GM18907 (cell line): ENCODE results near the gene PTTG1.
A peak's percentile ranks its signal among the peaks of the same experiment; 100 is the strongest.

Source experiments
- ATAC-seq: cut with Tn5 transposase; IDR thresholded peaks from one replicate; pipeline ENCODE4 v1.9.1; 2021; ENCODE audit warnings: mild to moderate bottlenecking, moderate library complexity; ENCODE audit not compliant: unreplicated experiment

PTTG1 gene

DNA sequence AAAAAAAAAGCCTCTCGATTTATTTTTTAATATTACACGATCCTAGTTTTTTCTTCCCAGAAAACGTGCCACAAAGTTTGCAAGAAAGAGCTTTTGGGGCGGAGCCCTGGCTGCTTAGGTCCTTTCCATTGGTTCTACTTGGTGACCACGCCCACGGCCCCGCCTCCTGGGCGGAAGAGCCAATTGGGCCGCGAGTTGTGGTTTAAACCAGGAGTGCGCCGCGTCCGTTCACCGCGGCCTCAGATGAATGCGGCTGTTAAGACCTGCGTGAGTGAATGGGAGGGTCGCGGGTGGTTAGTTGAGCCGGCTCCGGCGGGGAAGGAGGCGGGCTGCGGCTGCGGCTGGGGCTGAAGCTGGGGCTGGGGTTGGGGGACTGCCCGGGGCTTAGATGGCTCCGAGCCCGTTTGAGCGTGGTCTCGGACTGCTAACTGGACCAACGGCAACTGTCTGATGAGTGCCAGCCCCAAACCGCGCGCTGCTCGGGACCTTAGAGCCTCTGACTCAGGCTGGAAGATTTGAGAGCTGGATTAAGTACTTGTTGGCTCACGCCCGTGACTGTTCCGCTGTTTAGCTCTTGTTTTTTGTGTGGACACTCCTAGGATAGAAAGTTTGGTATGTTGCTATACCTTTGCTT lies at the start of gene PTTG1:
PTTG1 (plus strand) TSS at position 231 of the 634 bp plus-strand sequence. CDS start 458 bp downstream, outside the sequence.
- ATAC-seq = peak; percentile 73

DNA sequence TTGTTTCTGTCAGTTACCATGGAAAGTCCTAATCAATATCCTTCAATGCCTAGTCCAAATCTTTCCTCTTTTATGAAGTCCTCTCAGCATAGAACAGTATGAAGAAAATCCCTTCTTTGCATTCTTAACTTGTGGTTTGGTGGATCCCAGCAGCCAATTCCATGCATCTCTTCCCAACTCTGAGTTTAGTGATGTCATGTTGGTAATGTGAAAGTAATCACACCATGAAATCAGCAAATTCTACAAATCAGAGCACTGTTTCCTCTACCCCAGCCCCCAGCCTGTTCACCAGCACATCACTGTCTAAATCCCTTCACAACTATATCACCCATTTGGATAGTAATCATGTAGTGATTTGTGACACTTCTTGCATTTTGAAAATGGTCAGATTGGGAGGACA lies 46.5 kb upstream of the PTTG1 start:
- ATAC-seq = no peak

- no peak for ATAC-seq
Measured at GRCh38 chr5:160375701-160376100, 46.0 kb upstream of the PTTG1 start.

DNA sequence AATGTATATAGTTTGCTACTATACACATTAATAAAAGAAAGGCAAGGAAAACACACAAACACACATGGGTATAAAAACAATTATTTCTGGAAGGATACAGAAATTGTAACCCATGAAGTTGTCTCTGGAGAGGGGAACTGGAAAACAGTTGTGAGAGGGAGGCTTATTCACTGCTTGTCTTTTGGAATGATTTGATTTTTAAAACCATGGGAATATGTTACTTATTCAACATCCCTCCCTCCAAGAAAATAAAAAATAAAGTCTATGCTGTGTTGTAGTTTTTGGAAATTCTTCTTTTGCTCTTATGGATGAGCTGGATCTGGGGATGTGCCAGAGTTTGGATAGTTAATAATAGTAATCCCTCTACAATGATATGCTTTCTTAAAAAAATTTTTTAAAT lies 45.2 kb upstream of the PTTG1 start:
- ATAC-seq = no peak

DNA sequence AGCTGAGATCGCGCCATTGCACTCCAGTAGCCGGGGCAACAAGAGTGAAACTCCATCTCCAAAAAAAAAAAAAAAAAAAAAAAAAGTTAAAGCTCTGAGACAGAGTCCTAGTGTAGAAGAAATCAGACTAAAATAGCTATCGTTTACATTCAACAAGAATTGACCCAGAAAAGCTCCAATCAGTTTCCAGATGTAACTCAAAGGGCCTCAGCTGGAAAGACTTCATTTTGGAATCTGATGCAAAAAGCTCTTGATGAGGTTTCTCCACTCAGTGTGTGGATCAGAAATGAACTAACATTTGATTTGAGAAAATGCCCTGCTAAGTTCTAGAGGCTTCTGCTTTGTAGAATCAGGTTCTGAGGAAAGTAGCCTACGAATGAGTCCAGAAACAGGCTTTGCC lies 44.0 kb upstream of the PTTG1 start:
- no peak for ATAC-seq

GRCh38 chr5:160378330-160378729 lies 43.3 kb upstream of the PTTG1 start:
- no peak for ATAC-seq

GRCh38 chr5:160379511-160379910 lies 42.1 kb upstream of the PTTG1 start:
- no peak for ATAC-seq

DNA sequence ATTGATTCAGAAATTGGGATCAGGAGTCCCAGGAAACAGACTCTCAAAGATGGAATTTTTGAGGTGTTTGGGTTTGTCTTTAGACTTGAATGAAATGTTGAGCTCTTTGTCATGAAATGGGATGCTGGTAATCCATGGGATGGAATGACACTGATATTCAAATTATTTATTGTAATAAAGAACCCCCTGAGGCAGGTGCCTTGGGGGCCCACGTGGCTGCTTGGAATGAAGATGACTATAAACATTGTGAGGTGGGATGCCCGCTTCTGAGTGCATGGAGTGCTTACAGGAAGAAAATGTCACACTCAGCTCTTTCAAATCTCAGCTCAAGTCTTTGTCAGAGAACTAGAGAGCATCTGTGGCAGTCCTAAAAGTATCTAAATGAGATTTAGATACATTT lies 41.6 kb upstream of the PTTG1 start:
- no peak for ATAC-seq

- no peak for ATAC-seq
Measured at GRCh38 chr5:160382346-160382745, 39.3 kb upstream of the PTTG1 start.

DNA sequence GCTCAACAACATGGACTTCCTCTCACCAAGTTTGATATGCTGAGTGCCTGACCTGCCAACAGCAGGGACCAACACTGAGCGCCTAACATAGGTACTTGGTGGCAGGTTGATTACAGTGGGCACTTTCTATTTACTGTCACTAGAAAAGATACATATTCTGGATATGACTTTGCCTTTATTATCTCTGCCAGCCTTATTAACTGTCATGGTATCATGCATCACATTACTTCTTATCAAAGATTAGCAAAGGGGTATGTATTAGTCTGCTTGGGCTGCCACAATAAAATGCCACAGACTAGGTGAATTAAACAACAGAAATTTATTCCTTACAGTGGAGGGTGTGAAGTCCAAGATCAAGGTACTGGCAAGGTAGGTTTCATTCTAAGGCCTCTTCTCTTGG lies 37.0 kb upstream of the PTTG1 start:
- ATAC-seq = no peak

DNA sequence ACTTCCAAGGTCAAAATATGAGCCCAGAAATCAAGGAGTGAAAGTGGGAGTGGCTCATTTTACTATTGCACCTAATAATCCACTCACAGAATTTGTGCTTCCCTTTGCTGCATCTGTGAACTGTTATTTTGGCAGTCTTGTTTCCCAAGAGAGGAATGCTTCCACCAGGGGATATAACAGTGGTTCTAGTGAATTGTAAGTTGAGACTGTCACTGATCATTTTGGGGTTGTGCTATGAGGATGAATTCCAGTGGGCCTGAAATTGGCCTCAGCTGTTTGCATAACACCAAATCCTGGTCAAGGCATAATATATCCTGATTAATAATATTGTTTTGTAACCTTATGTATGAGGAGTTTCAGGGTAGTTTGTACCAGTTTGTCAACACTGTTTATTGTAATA lies 36.2 kb upstream of the PTTG1 start:
- ATAC-seq = no peak

DNA sequence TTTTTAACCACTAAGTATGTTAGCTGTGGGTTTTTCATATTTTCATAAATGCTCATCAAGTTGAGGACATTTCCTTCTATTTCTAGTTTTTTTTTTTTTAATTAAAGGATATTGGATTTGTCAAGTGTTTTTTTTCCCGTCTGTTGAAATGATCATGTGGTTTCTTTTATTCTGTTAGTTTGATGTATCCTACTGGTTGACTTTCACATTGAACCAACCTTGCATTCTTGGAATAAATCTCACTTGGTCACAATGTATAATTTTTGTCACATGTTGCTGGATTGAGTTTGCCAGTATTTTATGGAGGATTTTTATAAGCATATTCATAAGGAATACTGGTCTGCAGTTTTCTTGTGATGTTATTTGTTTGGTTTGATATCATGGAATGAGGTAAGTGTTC lies 34.2 kb upstream of the PTTG1 start:
- no peak for ATAC-seq

- ATAC-seq = no peak
Measured at GRCh38 chr5:160390787-160391696, 30.6 kb upstream of the PTTG1 start.

- ATAC-seq = no peak
Measured at GRCh38 chr5:160395111-160395510, 26.5 kb upstream of the PTTG1 start.

- ATAC-seq = no peak
Measured at GRCh38 chr5:160397492-160397891, 24.2 kb upstream of the PTTG1 start.

DNA sequence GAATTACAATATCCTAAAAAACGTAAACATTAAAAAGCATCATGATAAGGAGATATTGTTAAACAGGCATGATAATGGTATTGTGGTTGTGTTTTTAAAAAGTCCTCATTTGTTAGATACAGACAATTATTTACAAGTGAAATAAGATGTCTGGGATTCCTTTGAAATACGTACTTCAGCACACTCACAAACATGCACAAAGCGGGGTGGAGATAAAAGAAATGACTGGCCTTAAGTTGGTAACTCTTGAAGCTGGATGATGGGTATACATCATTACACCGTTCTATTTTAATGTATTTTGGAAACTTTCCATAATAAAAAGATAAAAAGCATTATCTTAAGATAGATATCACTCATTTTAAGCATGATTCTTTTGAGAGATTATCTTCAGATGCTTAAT lies 22.8 kb upstream of the PTTG1 start:
- ATAC-seq = no peak

DNA sequence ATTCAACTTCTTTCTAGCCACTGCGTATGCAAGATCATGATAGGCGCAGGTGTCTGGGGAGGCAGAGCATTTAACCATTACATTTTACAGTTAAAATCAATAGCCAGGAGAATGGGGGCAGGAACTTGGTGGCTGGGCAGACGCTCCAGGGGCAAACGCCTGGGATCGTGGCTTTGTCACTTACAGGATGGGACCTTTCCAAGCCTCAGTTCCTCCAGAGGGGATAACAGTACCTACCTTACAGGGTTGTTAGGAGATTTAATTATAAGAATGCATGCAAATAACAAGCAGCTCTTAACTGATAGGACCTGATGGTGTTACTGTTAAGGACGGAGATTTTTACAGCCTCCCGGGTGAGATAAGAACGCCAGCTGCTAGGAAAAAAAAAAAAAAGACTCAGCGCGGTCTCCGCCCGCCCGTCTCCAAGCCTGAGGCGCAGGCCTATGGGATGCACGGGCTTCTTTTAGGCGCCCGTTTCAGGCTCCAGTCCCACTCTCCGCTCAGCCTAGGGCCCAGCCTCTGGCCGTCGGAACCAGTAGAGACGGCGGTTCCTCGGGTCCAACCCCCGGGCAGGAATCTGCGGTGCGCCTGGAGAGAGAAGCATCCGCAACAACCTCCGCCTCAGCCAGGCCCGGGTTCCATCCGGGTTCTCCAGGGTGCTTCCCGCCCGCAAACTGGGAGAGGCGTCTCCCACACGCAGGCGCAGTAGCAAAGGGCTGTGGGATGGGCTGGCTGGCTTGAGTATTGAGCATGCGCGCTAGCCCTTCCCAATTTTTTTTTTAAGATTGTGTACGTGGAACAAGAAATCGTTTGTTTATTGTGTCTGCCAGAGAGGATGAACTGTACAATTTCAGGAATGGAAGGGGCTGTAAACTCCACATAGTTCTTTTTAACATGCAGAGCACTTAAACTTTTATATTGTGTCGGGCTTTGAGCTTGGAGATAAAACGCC lies 22.0 kb upstream of the PTTG1 start, which contains the start of gene FAM200C:
FAM200C (minus strand) TSS at position 653 of the 952 bp plus-strand sequence. CDS start 4,564 bp downstream, outside the sequence.
- peak; percentile 91 for ATAC-seq

DNA sequence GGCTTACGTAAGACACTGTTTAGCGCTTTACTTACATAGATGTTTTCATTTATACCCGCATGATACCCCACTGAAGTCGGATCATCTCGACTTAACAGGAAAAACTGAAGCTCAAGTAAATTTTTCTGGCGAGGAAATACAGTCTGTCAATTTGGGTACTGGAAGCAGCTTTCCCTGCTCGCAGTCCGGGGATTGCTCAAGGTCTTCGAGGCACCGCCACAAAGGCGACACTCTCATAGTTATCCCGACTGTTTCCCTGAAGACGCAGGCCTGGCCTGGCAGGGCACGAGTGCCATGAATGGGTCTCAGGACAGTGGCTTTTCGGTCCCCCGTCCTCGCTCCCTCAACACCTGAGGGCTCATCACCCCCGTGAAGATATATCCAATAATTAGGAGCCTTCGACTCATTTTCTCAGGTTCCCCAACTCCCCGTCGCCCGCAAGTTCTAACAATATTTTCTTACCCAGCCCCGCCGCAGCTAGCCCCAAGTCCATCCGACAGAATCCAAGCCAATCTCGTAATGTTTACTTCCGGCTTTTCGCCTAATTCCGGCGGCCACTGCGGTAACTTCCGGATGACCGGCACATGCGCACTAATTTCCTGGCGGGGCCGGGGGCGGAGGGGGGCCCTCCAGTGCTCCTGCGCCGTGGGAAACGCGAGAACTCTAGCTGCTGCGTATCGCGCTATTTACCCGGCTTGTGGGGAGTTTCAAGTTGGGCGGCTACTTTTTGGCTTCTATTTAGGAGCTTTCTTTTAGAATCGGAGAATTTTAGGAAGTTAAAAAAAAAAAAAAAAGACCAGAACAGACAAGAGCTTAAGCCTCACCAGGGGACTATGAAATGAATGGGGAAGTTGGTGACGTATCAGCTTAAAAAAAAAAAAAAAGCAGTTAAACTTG lies 2.8 kb upstream of the PTTG1 start, which contains the start of gene SLU7:
SLU7 (minus strand) TSS at position 521 of the 897 bp plus-strand sequence. CDS start 3,787 bp downstream, outside the sequence.
- peak; percentile 80 for ATAC-seq

DNA sequence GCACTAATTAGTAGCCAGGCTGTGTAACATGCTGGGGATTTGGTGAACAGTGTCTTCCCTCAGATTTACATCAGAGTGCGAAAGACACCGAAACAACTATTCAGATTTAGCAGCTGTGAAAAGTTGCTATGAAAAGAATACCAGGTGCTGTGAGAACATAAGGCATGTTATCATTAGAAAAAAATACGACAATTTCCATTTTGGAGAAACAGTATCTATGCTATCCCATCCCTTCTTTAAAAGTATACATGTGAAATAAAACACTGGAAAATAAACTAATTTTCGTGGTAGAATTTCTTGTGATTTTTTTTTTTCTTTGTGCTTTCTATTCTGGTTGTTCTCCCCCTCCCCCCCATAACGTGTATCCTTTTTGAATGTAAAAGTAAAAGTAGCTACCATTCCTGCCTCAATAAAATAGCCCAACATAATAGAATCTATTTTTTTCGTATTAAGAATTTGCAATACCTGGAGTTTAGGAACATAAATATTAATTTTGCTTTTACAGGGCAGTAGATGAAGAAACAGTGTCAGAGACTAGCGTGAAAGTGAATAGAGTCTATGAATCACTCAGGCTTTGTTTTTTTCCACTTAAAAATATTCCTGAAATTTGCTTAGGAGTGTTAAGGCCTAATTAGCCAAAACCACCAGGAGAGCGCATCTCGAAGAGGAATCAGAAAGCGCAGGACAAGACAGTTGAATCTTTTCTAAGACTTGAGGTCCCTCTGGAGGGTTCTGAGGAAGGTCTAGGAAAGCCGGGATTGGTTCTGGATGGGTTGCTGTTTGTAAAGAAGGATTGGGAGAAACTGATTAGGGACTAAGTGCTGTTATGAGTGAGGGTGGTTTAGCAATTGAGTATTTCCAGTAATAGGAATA lies 2.0 kb upstream of the PTTG1 start:
- peak; percentile 49 for ATAC-seq
